COR-L47 (cell line): Measurements from ENCODE around the gene ZFP36L1.
A peak's percentile ranks its signal among the peaks of the same experiment; 100 is the strongest.

ENCODE experiments used
- DNase-seq: peaks from one replicate; lab custom pipeline; 2025; lab: John Stamatoyannopoulos, UW

Gene ZFP36L1

GRCh38 chr14:68795597-68796417, 2.9 kb upstream of the ZFP36L1 start:
- no peak for DNase-seq

GRCh38 chr14:68794851-68795596, 2.2 kb upstream of the ZFP36L1 start:
- DNase-seq, result no peak

GRCh38 chr14:68794130-68794850, 1.4 kb upstream of the ZFP36L1 start:
- no peak for DNase-seq

GRCh38 chr14:68793734-68794129, 865 bp upstream of the ZFP36L1 start:
- no peak for DNase-seq

GRCh38 chr14:68792678-68792978, 239 bp downstream of the ZFP36L1 start:
- DNase-seq, result no peak

- no peak for DNase-seq
Observed at GRCh38 chr14:68791902-68792677, 777 bp downstream of the ZFP36L1 start.

GRCh38 chr14:68791078-68791901, 1.6 kb downstream of the ZFP36L1 start:
- DNase-seq, result no peak

- no peak for DNase-seq
Observed at GRCh38 chr14:68790644-68791077, 2.2 kb downstream of the ZFP36L1 start.

- no peak for DNase-seq
Observed at GRCh38 chr14:68789821-68790643, 2.8 kb downstream of the ZFP36L1 start.

- peak; percentile 71 for DNase-seq
Observed at GRCh38 chr14:68788996-68789820, 3.7 kb downstream of the ZFP36L1 start.

- no peak for DNase-seq
Observed at GRCh38 chr14:68788275-68788995, 4.4 kb downstream of the ZFP36L1 start.

- DNase-seq, result no peak
Observed at GRCh38 chr14:68787092-68787992, 5.5 kb downstream of the ZFP36L1 start.

GRCh38 chr14:68786491-68787091, 6.3 kb downstream of the ZFP36L1 start:
- no peak for DNase-seq

GRCh38 chr14:68785534-68786490, 7.1 kb downstream of the ZFP36L1 start:
- DNase-seq, result no peak

GRCh38 chr14:68784978-68785533, 7.8 kb downstream of the ZFP36L1 start:
- no peak for DNase-seq
